NCI-H2107 (cell line): Measurements from ENCODE around the gene ZMYND15.

Experiments used
- DNase-seq: peaks from one replicate; lab custom pipeline; 2025; lab: John Stamatoyannopoulos, UW

Gene ZMYND15

GRCh38 chr17:4717791-4718190 lies 21.8 kb upstream of the ZMYND15 start:
- DNase-seq, result no peak

DNA sequence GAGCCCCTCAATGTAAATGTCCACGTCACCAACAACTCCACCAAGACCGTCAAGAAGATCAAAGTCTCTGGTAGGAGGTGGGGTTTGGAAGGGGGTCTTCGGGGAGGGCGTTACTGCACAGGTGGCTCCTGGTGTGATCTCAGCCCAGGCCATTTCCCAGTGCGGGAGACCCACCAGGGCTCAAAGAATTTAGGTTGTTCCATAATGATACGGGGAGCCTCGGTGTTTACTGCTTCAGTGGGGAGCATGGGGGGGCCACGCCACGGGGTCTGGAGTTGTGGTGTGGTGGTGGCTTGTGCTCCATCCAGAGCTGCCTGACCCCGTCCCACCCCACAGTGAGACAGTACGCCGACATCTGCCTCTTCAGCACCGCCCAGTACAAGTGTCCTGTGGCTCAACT lies 21.4 kb upstream of the ZMYND15 start:
- no peak for DNase-seq

- no peak for DNase-seq
Measured at GRCh38 chr17:4719146-4719545, 20.5 kb upstream of the ZMYND15 start.

- DNase-seq, result no peak
Measured at GRCh38 chr17:4719684-4720221, 19.9 kb upstream of the ZMYND15 start.

DNA sequence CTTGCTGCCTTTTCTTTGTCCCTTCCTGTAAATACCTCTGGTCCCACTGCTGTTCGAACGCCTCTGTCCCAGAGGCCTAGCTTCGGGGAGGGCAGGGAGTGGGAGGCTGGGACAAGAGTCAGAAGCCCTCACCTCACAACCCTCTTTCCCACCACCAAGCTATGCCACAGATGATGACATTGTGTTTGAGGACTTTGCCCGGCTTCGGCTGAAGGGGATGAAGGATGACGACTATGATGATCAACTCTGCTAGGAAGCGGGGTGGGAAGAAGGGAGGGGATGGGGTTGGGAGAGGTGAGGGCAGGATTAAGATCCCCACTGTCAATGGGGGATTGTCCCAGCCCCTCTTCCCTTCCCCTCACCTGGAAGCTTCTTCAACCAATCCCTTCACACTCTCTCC lies 18.8 kb upstream of the ZMYND15 start:
- no peak for DNase-seq

GRCh38 chr17:4721203-4722135 lies 18.2 kb upstream of the ZMYND15 start:
- no peak for DNase-seq

- DNase-seq, result no peak
Measured at GRCh38 chr17:4722678-4723240, 16.9 kb upstream of the ZMYND15 start.

GRCh38 chr17:4724650-4725049 lies 15.0 kb upstream of the ZMYND15 start:
- DNase-seq, result no peak

GRCh38 chr17:4725646-4726310 lies 13.9 kb upstream of the ZMYND15 start:
- no peak for DNase-seq

DNA sequence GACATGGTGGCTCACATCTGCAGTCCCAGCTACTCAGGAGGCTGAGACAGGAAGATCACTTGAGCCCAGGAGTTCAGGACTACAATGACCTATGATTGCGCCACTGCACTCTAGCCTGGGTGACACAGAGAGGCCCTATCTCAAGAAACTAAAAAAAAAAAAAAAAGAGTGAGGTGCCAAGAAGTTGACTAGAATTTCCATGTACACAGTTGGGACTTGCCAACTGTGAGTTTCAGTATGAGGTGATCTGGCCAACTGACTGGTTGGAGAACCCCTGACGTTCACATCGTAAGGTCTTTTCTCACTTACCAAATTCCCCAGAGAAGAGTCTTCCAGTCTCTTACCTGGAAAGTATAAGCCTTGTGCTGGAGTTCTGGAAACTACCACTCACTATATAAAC lies 11.5 kb upstream of the ZMYND15 start:
- DNase-seq, result no peak

- DNase-seq, result no peak
Measured at GRCh38 chr17:4733073-4733531, 6.5 kb upstream of the ZMYND15 start.

- no peak for DNase-seq
Measured at GRCh38 chr17:4734857-4735475, 4.7 kb upstream of the ZMYND15 start.

GRCh38 chr17:4735876-4736651 lies 3.6 kb upstream of the ZMYND15 start:
- no peak for DNase-seq

DNA sequence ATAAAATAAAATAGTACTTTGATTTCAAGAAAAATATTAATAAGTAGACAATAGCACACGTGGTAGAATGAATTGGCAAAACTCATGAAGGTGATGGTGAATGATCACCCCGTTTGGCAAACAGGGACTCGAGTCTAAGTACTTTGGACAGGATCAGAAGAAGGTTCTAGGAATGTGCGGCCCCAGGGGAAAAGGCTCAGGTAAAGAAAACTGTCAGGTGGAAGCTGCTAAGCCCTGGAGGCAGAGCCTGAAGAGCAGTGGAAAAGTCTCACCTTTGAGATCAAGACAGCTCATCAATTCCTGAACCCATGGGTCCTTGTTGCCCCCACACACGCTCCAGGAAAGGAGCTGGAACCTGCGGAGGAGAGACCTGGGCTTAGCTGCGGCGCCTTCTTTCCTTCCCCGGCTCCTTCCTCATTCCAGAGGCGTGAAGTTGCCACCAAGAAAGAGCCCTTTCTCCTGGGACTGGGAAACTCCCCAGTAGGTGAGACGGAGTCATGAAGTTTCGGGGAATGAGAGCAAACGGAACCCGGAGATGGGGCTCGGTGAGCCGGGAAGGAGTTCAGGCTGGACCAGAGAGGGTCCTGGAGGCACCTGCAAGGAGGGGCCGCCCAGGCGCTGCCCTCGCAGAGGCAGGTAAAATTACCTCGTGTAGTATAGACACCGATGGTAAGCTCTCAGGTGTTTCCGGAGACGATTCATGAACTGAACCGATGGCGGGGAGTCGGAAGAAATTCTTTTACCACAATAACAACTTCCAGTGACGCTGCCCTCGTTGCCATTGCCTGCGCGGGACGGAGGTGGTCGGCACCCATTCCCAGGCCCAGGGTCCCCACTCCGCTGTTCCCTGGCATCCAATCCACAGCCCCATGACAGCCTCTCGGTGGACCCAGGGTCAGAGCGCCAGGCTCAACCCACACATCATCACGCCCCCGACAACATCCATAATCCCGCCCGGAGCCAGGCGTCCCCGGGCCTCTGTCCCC lies 1.2 kb upstream of the ZMYND15 start:
- DNase-seq, result no peak

DNA sequence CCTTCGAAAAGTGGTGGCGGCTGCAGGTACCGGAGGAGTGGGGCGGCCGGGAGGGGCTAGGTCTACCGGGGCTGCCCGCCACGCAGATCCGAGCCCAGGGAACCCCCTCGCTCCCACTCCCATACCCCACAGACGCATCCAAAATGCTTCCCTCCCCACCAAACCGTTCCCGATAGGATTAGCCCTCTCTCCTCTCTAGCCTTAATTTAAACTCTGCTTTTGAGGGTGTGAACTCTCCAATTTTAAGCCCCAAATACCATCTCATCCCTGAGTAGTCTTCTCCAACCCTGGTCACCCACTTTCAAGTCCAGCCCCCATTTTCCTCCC lies 355 bp downstream of the ZMYND15 start:
- DNase-seq, result no peak

DNA sequence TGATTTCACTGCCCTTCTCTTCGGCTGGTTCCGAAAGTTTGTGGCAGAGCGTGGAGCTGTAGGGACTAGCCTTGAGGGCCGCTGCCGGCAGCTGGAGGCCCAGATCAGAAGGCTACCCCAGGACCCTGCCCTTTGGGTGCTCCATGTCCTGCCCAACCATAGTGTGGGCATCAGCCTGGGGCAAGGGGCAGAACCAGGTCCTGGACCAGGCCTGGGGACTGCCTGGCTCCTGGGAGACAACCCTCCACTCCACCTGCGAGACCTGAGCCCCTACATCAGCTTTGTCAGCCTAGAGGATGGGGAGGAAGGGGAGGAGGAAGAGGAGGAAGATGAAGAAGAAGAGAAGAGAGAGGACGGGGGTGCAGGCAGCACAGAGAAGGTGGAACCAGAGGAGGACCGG lies 951 bp downstream of the ZMYND15 start:
- DNase-seq, result no peak

DNA sequence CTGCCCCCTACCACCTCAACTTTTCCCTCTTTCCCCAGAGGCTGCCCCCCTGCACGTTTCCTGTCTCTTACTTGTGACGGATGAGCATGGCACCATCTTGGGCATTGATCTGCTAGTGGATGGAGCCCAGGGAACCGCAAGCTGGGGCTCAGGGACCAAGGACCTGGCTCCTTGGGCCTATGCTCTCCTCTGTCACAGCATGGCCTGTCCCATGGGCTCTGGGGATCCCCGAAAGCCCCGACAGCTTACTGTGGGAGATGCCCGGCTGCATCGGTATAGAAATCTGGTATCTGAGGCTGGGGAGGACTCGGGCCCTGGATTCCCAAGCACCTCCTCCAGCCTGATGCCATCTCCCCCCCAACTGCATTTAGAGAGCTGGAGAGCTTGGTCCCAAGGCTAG lies 1.9 kb downstream of the ZMYND15 start:
- DNase-seq, result no peak

GRCh38 chr17:4742133-4742532 lies 2.5 kb downstream of the ZMYND15 start:
- no peak for DNase-seq

DNA sequence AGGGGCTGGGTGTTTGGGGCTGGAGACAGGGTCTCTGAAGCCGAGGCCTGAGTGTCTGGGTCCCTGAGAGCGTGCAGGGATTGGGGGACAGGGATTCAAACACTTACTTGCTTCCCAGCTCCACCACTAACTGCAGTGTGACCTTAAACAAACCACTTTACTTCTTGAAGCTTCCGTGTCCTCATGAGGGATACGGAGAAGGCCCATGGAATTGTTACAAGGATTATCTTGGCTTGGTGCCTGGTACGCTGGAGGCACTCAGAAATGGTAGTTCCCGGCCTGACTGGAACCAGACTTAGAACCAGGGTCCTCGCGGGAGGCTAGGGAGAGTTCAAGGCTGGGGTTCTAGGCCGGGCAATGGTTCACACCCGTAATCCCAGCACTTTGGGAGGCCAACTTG lies 3.0 kb downstream of the ZMYND15 start:
- DNase-seq, result no peak

DNA sequence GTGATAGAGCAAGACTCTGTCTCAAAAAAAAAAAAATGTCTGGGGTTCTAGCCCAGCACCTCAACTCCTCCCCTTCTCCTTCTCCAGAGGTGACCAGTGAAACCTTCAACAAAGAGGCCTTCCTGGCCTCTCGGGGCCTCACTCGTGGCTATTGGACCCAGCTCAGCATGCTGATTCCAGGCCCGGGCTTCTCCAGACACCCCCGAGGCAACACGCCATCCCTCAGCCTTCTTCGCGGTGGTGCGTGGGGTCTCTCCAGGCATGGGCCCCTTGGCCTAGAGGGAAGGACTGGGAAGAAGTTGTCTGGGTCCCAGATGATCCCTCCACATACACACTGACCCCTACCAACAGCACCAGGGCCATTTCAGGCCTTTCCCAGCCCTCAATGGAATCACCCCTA lies 3.6 kb downstream of the ZMYND15 start:
- no peak for DNase-seq
